GM19239 (cell line): ENCODE data around the gene SNRNP70.
"Not testable (repeated sequence)": the region's sequence is repeated elsewhere in the genome, so short reads cannot be mapped to it uniquely, and the experiment has no call there.

Experiments used
- DNase-seq: peaks from one replicate; pipeline ENCODE4 v3.0.0; 2011; ENCODE audit warnings: low spot score; ENCODE audit not compliant: insufficient read length
- FAIRE-seq: peaks from 2 replicates; lab custom pipeline; 2011; peaks lifted over from hg19 to GRCh38; lab: Jason Lieb, UNC

SNRNP70 gene

GRCh38 chr19:49117677-49118564, 32.7 kb downstream of the SNRNP70 start:
- FAIRE-seq (no peak), DNase-seq (no peak)

- FAIRE-seq (peak; percentile 94), DNase-seq (peak; percentile 94)
These were observed 33.5 kb downstream of the SNRNP70 start, which contains the start of gene C19orf73 for GRCh38 chr19:49118565-49119410. C19orf73 (minus strand) TSS chr19:49119143; CDS start chr19:49119022, 121 bp downstream.

- FAIRE-seq, result no peak
- DNase-seq, result no peak
These were observed 34.4 kb downstream of the SNRNP70 start, which contains the start of gene PPFIA3 for GRCh38 chr19:49119411-49120324. PPFIA3 (plus strand) TSS chr19:49119544; CDS start chr19:49127874, 8,330 bp downstream.

GRCh38 chr19:49120325-49120683, 35.1 kb downstream of the SNRNP70 start:
- FAIRE-seq (no peak), DNase-seq (no peak)

GRCh38 chr19:49120868-49121267, 35.6 kb downstream of the SNRNP70 start:
- DNase-seq, result no peak

GRCh38 chr19:49121841-49122240, 36.6 kb downstream of the SNRNP70 start:
- not testable (repeated sequence) for DNase-seq, FAIRE-seq

More at GRCh38 chr19:49120868-49121267, 35.6 kb downstream of the SNRNP70 start:
- FAIRE-seq, result no peak

GRCh38 chr19:49123285-49123684, 38.0 kb downstream of the SNRNP70 start:
- FAIRE-seq, DNase-seq: not testable (repeated sequence)

GRCh38 chr19:49125025-49125731, 39.9 kb downstream of the SNRNP70 start:
- no peak for FAIRE-seq
- no peak for DNase-seq

- FAIRE-seq (no peak), DNase-seq (no peak)
These were observed 41.3 kb downstream of the SNRNP70 start for GRCh38 chr19:49126575-49126974.

GRCh38 chr19:49127225-49127624, 42.0 kb downstream of the SNRNP70 start:
- FAIRE-seq, DNase-seq: not testable (repeated sequence)

GRCh38 chr19:49127674-49128544, 42.7 kb downstream of the SNRNP70 start:
- FAIRE-seq (peak; percentile 94), DNase-seq (peak; percentile 94)

- DNase-seq (no peak), FAIRE-seq (no peak)
These were observed 43.4 kb downstream of the SNRNP70 start for GRCh38 chr19:49128545-49129237.

GRCh38 chr19:49129238-49129583, 44.0 kb downstream of the SNRNP70 start:
- DNase-seq, result no peak

GRCh38 chr19:49130325-49130724, 45.1 kb downstream of the SNRNP70 start:
- DNase-seq (no peak), FAIRE-seq (no peak)

More at GRCh38 chr19:49129238-49129583, 44.0 kb downstream of the SNRNP70 start:
- no peak for FAIRE-seq

- DNase-seq, result no peak
- no peak for FAIRE-seq
These were observed 47.8 kb downstream of the SNRNP70 start for GRCh38 chr19:49132974-49133609.

GRCh38 chr19:49133621-49134454, 48.6 kb downstream of the SNRNP70 start:
- no peak for DNase-seq
- no peak for FAIRE-seq
